ENCODE measurements around the gene TSGA10IP. TPM values are rescaled to one million over a fixed set of nuclear protein-coding genes. Genes with fewer than 3 reads are reported as not detected.

TSGA10IP gene
- total RNA-seq, 1 donor from 2014 or later, result not detected

DNA sequence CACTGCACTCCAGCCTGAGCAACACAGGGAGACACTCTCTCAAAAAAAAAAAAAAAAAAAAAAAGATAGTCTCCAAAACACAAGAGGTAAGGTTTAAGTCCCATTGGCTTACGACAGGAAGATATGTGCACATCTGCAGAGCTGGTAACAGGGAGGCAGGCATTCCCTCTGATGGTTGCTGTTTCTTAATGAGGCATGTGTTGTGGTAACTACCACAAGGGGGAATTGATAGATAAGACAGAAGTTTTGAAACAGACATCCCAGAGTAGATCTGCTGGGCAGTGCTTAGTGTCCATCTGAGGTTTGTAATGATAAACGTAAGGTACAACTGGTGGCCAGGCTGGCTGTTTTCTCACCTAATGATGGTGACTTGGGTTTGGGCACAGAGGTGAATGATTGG is 52.0 kb downstream of the TSGA10IP start:
- no peak for TF ChIP-seq CTCF (IDR thresholded peaks at IDR 0.05; ENCODE audit: unreplicated experiment)
- Mint-ChIP-seq H3K4me3 (ENCODE audit: low read depth) (no peak overlapping the region), H3K9me3 (ENCODE audit: low read depth) (no peaks in the 10 kb centered on the region), H3K27ac (peak overlapping the region; percentile 47), H3K4me1 (ENCODE audit: low read depth) (peaks cover 8% of the 10 kb centered on the region), H3K27me3 (no peaks in the 10 kb centered on the region), H3K36me3 (ENCODE audit: insufficient read depth) (peaks cover 20% of the 10 kb centered on the region)
- no peak for DNase-seq (ENCODE audit: low spot score, unreplicated experiment)

- Mint-ChIP-seq H3K4me3 (ENCODE audit: low read depth) (peak within 1 kb of the TSS; percentile 100), H3K27me3 (no peaks in the 10 kb centered on the region), H3K4me1 (ENCODE audit: low read depth) (peaks cover 18% of the 10 kb centered on the region), H3K9me3 (ENCODE audit: low read depth) (no peaks in the 10 kb centered on the region), H3K27ac (peak within 1 kb of the TSS; percentile 99), H3K36me3 (ENCODE audit: insufficient read depth) (peaks cover 17% of the 10 kb centered on the region)
- DNase-seq (ENCODE audit: low spot score, unreplicated experiment), result peak; percentile 76
- TF ChIP-seq CTCF (IDR thresholded peaks at IDR 0.05; ENCODE audit: unreplicated experiment), result no peak
Measured at GRCh38 chr11:66001942-66002647, 56.8 kb downstream of the TSGA10IP start, which contains the start of the genes BANF1 and EIF1AD. BANF1 (plus strand) TSS chr11:66002503; CDS start chr11:66003251, 748 bp downstream. EIF1AD (minus strand) TSS chr11:66002157; CDS start chr11:66000389, 1,768 bp downstream.

GRCh38 chr11:66002648-66003225 is 57.5 kb downstream of the TSGA10IP start:
- Mint-ChIP-seq H3K4me1 (ENCODE audit: low read depth) (peaks cover 18% of the 10 kb centered on the region), H3K36me3 (ENCODE audit: insufficient read depth) (peaks cover 11% of the 10 kb centered on the region), H3K4me3 (ENCODE audit: low read depth) (peak overlapping the region; percentile 100), H3K27ac (peak overlapping the region; percentile 85), H3K9me3 (ENCODE audit: low read depth) (no peaks in the 10 kb centered on the region), H3K27me3 (no peaks in the 10 kb centered on the region)
- TF ChIP-seq CTCF (IDR thresholded peaks at IDR 0.05; ENCODE audit: unreplicated experiment), result no peak
- no peak for DNase-seq (ENCODE audit: low spot score, unreplicated experiment)

DNA sequence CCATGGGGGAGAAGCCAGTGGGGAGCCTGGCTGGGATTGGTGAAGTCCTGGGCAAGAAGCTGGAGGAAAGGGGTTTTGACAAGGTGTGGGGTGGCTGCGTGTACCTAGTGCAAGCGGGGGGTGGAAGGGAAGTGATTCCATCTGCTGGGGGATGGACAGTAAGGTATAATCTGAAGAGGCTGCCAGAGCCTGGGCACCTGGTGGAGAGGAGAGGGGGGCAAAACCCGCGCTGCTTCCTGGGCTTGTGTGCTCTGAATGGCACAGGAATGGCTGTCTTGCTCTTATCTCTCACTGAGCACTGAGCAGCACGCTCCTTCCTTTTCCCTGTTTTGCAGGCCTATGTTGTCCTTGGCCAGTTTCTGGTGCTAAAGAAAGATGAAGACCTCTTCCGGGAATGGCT is 58.0 kb downstream of the TSGA10IP start:
- peaks cover 9% of the 10 kb centered on the region for H3K36me3 Mint-ChIP-seq (ENCODE audit: insufficient read depth)
- no peaks in the 10 kb centered on the region for H3K9me3 Mint-ChIP-seq (ENCODE audit: low read depth)
- peak overlapping the region; percentile 85 for H3K27ac Mint-ChIP-seq
- H3K4me1 Mint-ChIP-seq (ENCODE audit: low read depth), result peaks cover 18% of the 10 kb centered on the region
- DNase-seq (ENCODE audit: low spot score, unreplicated experiment), result no peak
- H3K4me3 Mint-ChIP-seq (ENCODE audit: low read depth), result peak overlapping the region; percentile 100
- H3K27me3 Mint-ChIP-seq, result peaks cover 5% of the 10 kb centered on the region
- no peak for TF ChIP-seq CTCF (IDR thresholded peaks at IDR 0.05; ENCODE audit: unreplicated experiment)

DNA sequence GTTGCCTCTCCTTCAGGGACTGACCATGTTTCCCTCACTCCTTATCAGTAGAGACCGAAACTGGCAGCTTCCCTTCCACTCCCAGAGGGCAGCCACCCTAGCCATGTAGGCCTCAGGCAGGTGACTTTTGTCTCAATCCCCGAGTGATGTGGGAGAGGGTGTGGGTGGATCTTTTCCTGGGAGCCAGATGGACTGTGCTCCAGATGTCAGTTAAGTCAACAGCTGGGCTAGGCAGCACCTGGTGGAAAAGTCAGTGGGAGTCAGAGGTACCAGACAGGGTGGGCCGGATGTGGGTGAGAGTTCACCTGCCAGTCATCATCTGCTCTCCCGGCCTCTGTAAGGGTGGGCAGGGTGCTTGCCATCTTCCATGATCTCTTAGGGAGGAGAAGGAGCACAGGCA is 58.9 kb downstream of the TSGA10IP start:
- Mint-ChIP-seq H3K4me1 (ENCODE audit: low read depth) (peaks cover 18% of the 10 kb centered on the region), H3K36me3 (ENCODE audit: insufficient read depth) (peaks cover 9% of the 10 kb centered on the region), H3K27ac (peak overlapping the region; percentile 5), H3K4me3 (ENCODE audit: low read depth) (peak overlapping the region; percentile 62), H3K27me3 (peaks cover 6% of the 10 kb centered on the region), H3K9me3 (ENCODE audit: low read depth) (no peaks in the 10 kb centered on the region)
- no peak for TF ChIP-seq CTCF (IDR thresholded peaks at IDR 0.05; ENCODE audit: unreplicated experiment)
- DNase-seq (ENCODE audit: low spot score, unreplicated experiment), result no peak
